ENCODE data around the gene TCERG1L.

TCERG1L gene

DNA sequence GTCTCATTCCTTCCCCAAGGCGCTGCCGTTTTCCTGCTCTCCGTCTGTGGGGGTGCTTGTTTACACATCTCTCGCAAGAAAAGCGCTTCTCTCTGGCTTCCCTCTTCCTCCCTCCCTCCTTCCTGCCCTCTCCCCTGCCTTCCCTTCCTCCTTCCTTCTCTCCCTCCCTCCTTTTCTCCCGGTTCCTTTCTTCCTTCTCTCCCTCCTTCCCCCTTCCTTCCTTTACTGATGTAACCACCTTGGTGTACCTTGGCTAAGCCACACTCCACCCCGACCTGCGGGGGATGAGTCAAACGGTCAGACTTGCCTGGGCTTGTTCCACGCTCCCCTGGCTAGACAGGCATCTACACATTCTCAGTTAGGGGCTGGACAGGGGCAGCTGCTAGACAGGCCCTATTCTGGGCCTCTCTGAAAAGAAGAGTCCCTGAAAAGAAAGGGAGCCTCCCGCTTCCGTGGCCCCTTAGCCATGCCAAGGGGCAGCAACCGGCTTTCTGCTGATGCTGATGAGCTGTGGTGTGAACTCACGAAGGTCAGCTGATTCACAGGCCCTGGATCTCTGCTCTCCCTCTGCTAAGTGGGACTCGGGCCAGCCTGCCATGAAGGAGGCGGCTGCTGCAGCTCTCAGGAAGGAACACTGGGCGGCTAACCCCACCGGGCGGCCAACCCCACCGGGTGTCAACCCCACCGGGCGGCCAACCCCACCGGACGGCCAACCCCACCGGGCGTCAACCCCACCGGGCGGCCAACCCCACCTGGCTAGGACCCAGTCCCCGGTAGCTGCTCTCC is 216.8 kb downstream of the TCERG1L start:
- H3K36me3 ChIP-seq (ENCODE audit: insufficient read depth) = no peaks in the 10 kb centered on the region
- H2AFZ ChIP-seq (ENCODE audit: low read depth) = no peak overlapping the region
- H3K27ac ChIP-seq = no peak overlapping the region
- TF ChIP-seq, protein P1, sequence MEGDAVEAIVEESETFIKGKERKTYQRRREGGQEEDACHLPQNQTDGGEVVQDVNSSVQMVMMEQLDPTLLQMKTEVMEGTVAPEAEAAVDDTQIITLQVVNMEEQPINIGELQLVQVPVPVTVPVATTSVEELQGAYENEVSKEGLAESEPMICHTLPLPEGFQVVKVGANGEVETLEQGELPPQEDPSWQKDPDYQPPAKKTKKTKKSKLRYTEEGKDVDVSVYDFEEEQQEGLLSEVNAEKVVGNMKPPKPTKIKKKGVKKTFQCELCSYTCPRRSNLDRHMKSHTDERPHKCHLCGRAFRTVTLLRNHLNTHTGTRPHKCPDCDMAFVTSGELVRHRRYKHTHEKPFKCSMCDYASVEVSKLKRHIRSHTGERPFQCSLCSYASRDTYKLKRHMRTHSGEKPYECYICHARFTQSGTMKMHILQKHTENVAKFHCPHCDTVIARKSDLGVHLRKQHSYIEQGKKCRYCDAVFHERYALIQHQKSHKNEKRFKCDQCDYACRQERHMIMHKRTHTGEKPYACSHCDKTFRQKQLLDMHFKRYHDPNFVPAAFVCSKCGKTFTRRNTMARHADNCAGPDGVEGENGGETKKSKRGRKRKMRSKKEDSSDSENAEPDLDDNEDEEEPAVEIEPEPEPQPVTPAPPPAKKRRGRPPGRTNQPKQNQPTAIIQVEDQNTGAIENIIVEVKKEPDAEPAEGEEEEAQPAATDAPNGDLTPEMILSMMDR (conservative IDR thresholded peaks at IDR 0.05; ENCODE audit: low read depth, low read length) = no peak
- H3K4me1 ChIP-seq (ENCODE audit: low read depth, poor library complexity, severe bottlenecking) = no peaks in the 10 kb centered on the region
- H3K9ac ChIP-seq = no peak overlapping the region
- no peak overlapping the region for H3K4me3 ChIP-seq (IDR thresholded peaks at IDR 0.05; ENCODE audit: insufficient read depth, low read depth, low read length)
- no peaks in the 10 kb centered on the region for H4K20me1 ChIP-seq (ENCODE audit: insufficient read depth)
- peaks cover 4% of the 10 kb centered on the region; the same call in 1 of the 2 replicates for H3K27me3 ChIP-seq (ENCODE audit: insufficient read depth, low read depth)
- no peak overlapping the region for H3K4me2 ChIP-seq
- no peaks in the 10 kb centered on the region for H3K79me2 ChIP-seq (ENCODE audit: insufficient read depth, low read depth)

- Histone ChIP-seq H3K79me2 (ENCODE audit: insufficient read depth, low read depth) (no peaks in the 10 kb centered on the region), H3K4me2 (no peak overlapping the region), H3K27me3 (ENCODE audit: insufficient read depth, low read depth) (peaks cover 4% of the 10 kb centered on the region; the same call in 1 of the 2 replicates), H4K20me1 (ENCODE audit: insufficient read depth) (no peaks in the 10 kb centered on the region), H3K4me1 (ENCODE audit: low read depth, poor library complexity, severe bottlenecking) (no peaks in the 10 kb centered on the region), H3K9ac (no peak overlapping the region), H3K27ac (no peak overlapping the region), H2AFZ (ENCODE audit: low read depth) (no peak overlapping the region), H3K36me3 (ENCODE audit: insufficient read depth) (no peaks in the 10 kb centered on the region), H3K4me3 (IDR thresholded peaks at IDR 0.05; ENCODE audit: insufficient read depth, low read depth, low read length) (no peak overlapping the region)
- TF ChIP-seq, protein P1 (conservative IDR thresholded peaks at IDR 0.05; ENCODE audit: low read depth, low read length) = no peak
Observed at GRCh38 chr10:131093795-131094366, 217.6 kb downstream of the TCERG1L start.

- H3K4me1 ChIP-seq (ENCODE audit: low read depth, poor library complexity, severe bottlenecking) = no peaks in the 10 kb centered on the region
- H3K4me2 ChIP-seq = no peak overlapping the region
- no peak overlapping the region for H3K27ac ChIP-seq
- no peak overlapping the region for H3K4me3 ChIP-seq (IDR thresholded peaks at IDR 0.05; ENCODE audit: insufficient read depth, low read depth, low read length)
- H3K79me2 ChIP-seq (ENCODE audit: insufficient read depth, low read depth) = no peaks in the 10 kb centered on the region
- H3K9ac ChIP-seq = no peak overlapping the region
- no peaks in the 10 kb centered on the region for H3K36me3 ChIP-seq (ENCODE audit: insufficient read depth)
- H3K27me3 ChIP-seq (ENCODE audit: insufficient read depth, low read depth) = peaks cover 4% of the 10 kb centered on the region; the same call in 1 of the 2 replicates
- H2AFZ ChIP-seq (ENCODE audit: low read depth) = no peak overlapping the region
- no peaks in the 10 kb centered on the region for H4K20me1 ChIP-seq (ENCODE audit: insufficient read depth)
- TF ChIP-seq, protein P1 (conservative IDR thresholded peaks at IDR 0.05; ENCODE audit: low read depth, low read length) = no peak
Observed at GRCh38 chr10:131093346-131093745, 218.2 kb downstream of the TCERG1L start.

GRCh38 chr10:131092876-131093275 is 218.6 kb downstream of the TCERG1L start:
- TF ChIP-seq, protein P1 (conservative IDR thresholded peaks at IDR 0.05; ENCODE audit: low read depth, low read length) = no peak
- H3K4me2 ChIP-seq = no peak overlapping the region
- no peak overlapping the region for H2AFZ ChIP-seq (ENCODE audit: low read depth)
- peaks cover 4% of the 10 kb centered on the region; the same call in 1 of the 2 replicates for H3K27me3 ChIP-seq (ENCODE audit: insufficient read depth, low read depth)
- H3K4me3 ChIP-seq (IDR thresholded peaks at IDR 0.05; ENCODE audit: insufficient read depth, low read depth, low read length) = no peak overlapping the region
- no peaks in the 10 kb centered on the region for H3K4me1 ChIP-seq (ENCODE audit: low read depth, poor library complexity, severe bottlenecking)
- H3K9ac ChIP-seq = no peak overlapping the region
- H3K36me3 ChIP-seq (ENCODE audit: insufficient read depth) = no peaks in the 10 kb centered on the region
- H4K20me1 ChIP-seq (ENCODE audit: insufficient read depth) = no peaks in the 10 kb centered on the region
- H3K27ac ChIP-seq = no peak overlapping the region
- no peaks in the 10 kb centered on the region for H3K79me2 ChIP-seq (ENCODE audit: insufficient read depth, low read depth)

All from KMS-11 (cell line).